Ishikawa (cell line): ENCODE measurements around the gene BAMBI.

Source experiments
- RAD21 ChIP-seq: IDR thresholded peaks from 2 replicates; pipeline ENCODE4 v1.6.1; 2012; ENCODE audit warnings: low read depth
- REST ChIP-seq: IDR thresholded peaks from 2 replicates; pipeline ENCODE4 v1.6.1; 2012; ENCODE audit warnings: low read depth, mild to moderate bottlenecking
- TF ChIP-seq, protein P1 (sequence below): IDR thresholded peaks from 2 replicates; pipeline ENCODE4 v1.6.1; 2012

DNA sequence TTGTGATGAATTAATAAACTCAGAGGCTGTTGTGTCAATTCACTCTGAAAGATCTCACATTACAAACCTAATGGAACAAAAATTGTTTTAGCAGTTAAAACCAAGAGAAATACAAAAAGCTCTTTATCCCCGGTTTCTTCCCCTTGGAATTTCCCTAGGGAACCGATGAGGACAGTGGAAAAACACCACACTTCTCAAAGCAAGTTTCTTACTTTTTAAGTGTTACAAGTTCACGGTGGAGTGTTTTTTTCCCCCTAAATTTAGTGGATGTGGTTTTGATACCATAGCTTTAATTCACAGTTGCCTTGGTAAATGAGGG is 10.3 kb downstream of the BAMBI start:
- TF ChIP-seq, protein P1, sequence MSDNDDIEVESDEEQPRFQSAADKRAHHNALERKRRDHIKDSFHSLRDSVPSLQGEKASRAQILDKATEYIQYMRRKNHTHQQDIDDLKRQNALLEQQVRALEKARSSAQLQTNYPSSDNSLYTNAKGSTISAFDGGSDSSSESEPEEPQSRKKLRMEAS = no peak
- no peak for TF ChIP-seq REST
- no peak for TF ChIP-seq RAD21
